Spleen (tissue), 7 donors: ENCODE data around the gene PLCZ1.

Experiments
- POLR2A ChIP-seq, 3 donors: fragments of 450-650 bp; IDR thresholded peaks; one replicate each; pipeline ENCODE4 v1.5.1; 2017; ENCODE audit warnings: antibody characterized with exemption in 3 of 3, mild to moderate bottlenecking in 1 of 3
- TF ChIP-seq, protein P1 (sequence below), 11 experiments: fragments of 200-600 bp in 7 of 11; fragments of 450-650 bp in 4 of 11; sonication (generic) in 4 of 11; IDR thresholded peaks in 8 of 11; conservative IDR thresholded peaks in 3 of 11; 1 replicate in 7 of 11; 2 replicates in 4 of 11; pipeline versions ENCODE4 v1.4.0 to v1.8.0; 2016 to 2021; ENCODE audit warnings: antibody characterized with exemption in 11 of 11, inconsistent platforms in 4 of 11, mild to moderate bottlenecking in 1 of 11
- donor health status: DM: no; HTN: no; CAD: no; lungs with moderate emphysema.
- donor health status: DM: no; HTN: no; CAD: no.
- donor health status: DM: no; HTN: no; CAD: no.

- TF ChIP-seq POLR2A (IDR thresholded peaks at IDR 0.05): no peak
- TF ChIP-seq, protein P1, sequence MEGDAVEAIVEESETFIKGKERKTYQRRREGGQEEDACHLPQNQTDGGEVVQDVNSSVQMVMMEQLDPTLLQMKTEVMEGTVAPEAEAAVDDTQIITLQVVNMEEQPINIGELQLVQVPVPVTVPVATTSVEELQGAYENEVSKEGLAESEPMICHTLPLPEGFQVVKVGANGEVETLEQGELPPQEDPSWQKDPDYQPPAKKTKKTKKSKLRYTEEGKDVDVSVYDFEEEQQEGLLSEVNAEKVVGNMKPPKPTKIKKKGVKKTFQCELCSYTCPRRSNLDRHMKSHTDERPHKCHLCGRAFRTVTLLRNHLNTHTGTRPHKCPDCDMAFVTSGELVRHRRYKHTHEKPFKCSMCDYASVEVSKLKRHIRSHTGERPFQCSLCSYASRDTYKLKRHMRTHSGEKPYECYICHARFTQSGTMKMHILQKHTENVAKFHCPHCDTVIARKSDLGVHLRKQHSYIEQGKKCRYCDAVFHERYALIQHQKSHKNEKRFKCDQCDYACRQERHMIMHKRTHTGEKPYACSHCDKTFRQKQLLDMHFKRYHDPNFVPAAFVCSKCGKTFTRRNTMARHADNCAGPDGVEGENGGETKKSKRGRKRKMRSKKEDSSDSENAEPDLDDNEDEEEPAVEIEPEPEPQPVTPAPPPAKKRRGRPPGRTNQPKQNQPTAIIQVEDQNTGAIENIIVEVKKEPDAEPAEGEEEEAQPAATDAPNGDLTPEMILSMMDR (IDR thresholded peaks at IDR 0.05 in 8 of 11, conservative IDR thresholded peaks at IDR 0.05 in 3 of 11): no peak
Observed at GRCh38 chr12:18658179-18658578, 79.6 kb downstream of the PLCZ1 start.
